B cell (primary cell): Measurements from ENCODE around the gene CFB. TPM values are rescaled to one million over a fixed set of nuclear protein-coding genes. Genes with fewer than 3 reads are reported as not detected.

Experiments used
- ATAC-seq: fragments of 200-7000 bp; cut with Tn5 transposase; one replicate; pipeline ENCODE4 v1.10.0; 2021; ENCODE audit warnings: low read depth, mild to moderate bottlenecking, moderate number of reproducible peaks, moderate library complexity
- CTCF ChIA-PET: fragments of 350-600 bp; sonication (Branson Sonifier 250); formaldehyde crosslinking; loops from one replicate; lab custom pipeline; 2021; ENCODE audit warnings: antibody characterized with exemption, inconsistent platforms; lab: Charles Lee
- POLR2A ChIA-PET: fragments of 350-600 bp; sonication (Branson Sonifier 250); formaldehyde crosslinking; loops from one replicate; lab custom pipeline; 2021; ENCODE audit warnings: antibody characterized with exemption; lab: Charles Lee
- DNase-seq: peaks from one replicate; pipeline ENCODE4 v3.0.0; 2013
- H2AFZ ChIP-seq: 2 replicates; pipeline ENCODE4 v1.6.1; 2012; ENCODE audit warnings: mild to moderate bottlenecking, low read depth, low read length; ENCODE audit not compliant: insufficient read depth, poor library complexity, severe bottlenecking
- H3K27ac ChIP-seq, 2 donors: 1 replicate in 1 of 2; 2 replicates in 1 of 2; pipeline ENCODE4 v1.5.1; 2012 to 2013; ENCODE audit warnings: low read length in 2 of 2, mild to moderate bottlenecking in 2 of 2, moderate library complexity in 1 of 2
- H3K27me3 ChIP-seq, 4 experiments: fragments of 200-600 bp in 1 of 4; sonication (generic) in 1 of 4; replicated peaks in 1 of 4; 1 replicate in 2 of 4; 2 replicates in 2 of 4; pipeline versions ENCODE4 v1.6.1 to v1.7.0; 2013 to 2016; ENCODE audit warnings: low read length in 3 of 4, mild to moderate bottlenecking in 2 of 4, mixed read lengths in 1 of 4, moderate library complexity in 1 of 4; ENCODE audit not compliant: insufficient read depth in 4 of 4, control insufficient read depth in 3 of 4; ENCODE audit errors: control extremely low read depth in 1 of 4
- H3K36me3 ChIP-seq, 2 experiments: replicated peaks in 1 of 2; 1 replicate in 1 of 2; 2 replicates in 1 of 2; pipeline versions ENCODE4 v1.6.1 to v1.7.1; 2013; ENCODE audit warnings: low read length in 1 of 2; ENCODE audit not compliant: insufficient read depth in 2 of 2, control insufficient read depth in 1 of 2; ENCODE audit errors: control extremely low read depth in 1 of 2, extremely low read depth in 1 of 2
- H3K4me1 ChIP-seq, 2 donors: fragments of 200-600 bp in 1 of 2; sonication (generic) in 1 of 2; 1 replicate in 1 of 2; 2 replicates in 1 of 2; pipeline versions ENCODE4 v1.5.1 to v1.6.1; 2013 to 2017; ENCODE audit warnings: low read length in 2 of 2; ENCODE audit not compliant: control insufficient read depth in 2 of 2, insufficient read depth in 2 of 2
- H3K4me2 ChIP-seq: replicated peaks from 2 replicates; pipeline ENCODE3; 2012; ENCODE audit warnings: mild to moderate bottlenecking, low read depth, low read length; ENCODE audit not compliant: poor library complexity, severe bottlenecking
- H3K4me3 ChIP-seq, 5 experiments: fragments of 200-600 bp in 1 of 5; sonication (generic) in 1 of 5; 1 replicate in 3 of 5; 2 replicates in 2 of 5; pipeline versions ENCODE4 v1.5.1 to v1.7.0; 2011 to 2016; ENCODE audit warnings: low read length in 4 of 5, mild to moderate bottlenecking in 4 of 5, low read depth in 2 of 5, control low read depth in 1 of 5, moderate library complexity in 1 of 5; ENCODE audit not compliant: insufficient read depth in 1 of 5; ENCODE audit errors: control extremely low read depth in 1 of 5, extremely low read depth in 1 of 5
- H3K79me2 ChIP-seq: fragments of 200-600 bp; sonication (generic); one replicate; pipeline ENCODE4 v1.6.0; 2016; ENCODE audit warnings: low read length; ENCODE audit not compliant: control insufficient read depth, insufficient read depth
- H3K9ac ChIP-seq: fragments of 200-600 bp; sonication (generic); 2 replicates; pipeline ENCODE4 v1.6.1; 2017; ENCODE audit warnings: mild to moderate bottlenecking, low read length, moderate library complexity
- H3K9me3 ChIP-seq, 3 donors: one replicate each; pipeline versions ENCODE4 v1.6.1 to v1.7.1; 2013; ENCODE audit warnings: low read length in 2 of 3; ENCODE audit not compliant: control insufficient read depth in 2 of 3, insufficient read depth in 1 of 3; ENCODE audit errors: control extremely low read depth in 1 of 3
- H4K20me1 ChIP-seq: 2 replicates; pipeline ENCODE4 v1.6.0; 2012; ENCODE audit warnings: mild to moderate bottlenecking, low read length; ENCODE audit not compliant: insufficient read depth, control insufficient read depth, poor library complexity, severe bottlenecking
- H3K27ac Mint-ChIP-seq: one replicate; pipeline ENCODE4 v1.8.0; 2021; ENCODE audit warnings: mixed read lengths
- H3K27me3 Mint-ChIP-seq: one replicate; pipeline ENCODE4 v1.8.0; 2021; ENCODE audit warnings: mixed read lengths
- H3K4me1 Mint-ChIP-seq: one replicate; pipeline ENCODE4 v1.8.0; 2021; ENCODE audit warnings: mixed read lengths
- H3K4me3 Mint-ChIP-seq: one replicate; pipeline ENCODE4 v1.8.0; 2021; ENCODE audit warnings: mixed read lengths
- H3K9me3 Mint-ChIP-seq: one replicate; pipeline ENCODE4 v1.8.0; 2022; ENCODE audit warnings: mixed read lengths; ENCODE audit not compliant: insufficient read depth
- CTCF ChIP-seq: fragments of 200-600 bp; IDR thresholded peaks from one replicate; pipeline ENCODE4 v1.8.0; 2022; ENCODE audit warnings: antibody characterized with exemption, mild to moderate bottlenecking
- EZH2 ChIP-seq: IDR thresholded peaks from 2 replicates; pipeline ENCODE4 v1.6.1; 2012; ENCODE audit warnings: borderline replicate concordance, low read depth, mild to moderate bottlenecking, moderate library complexity, low read length; ENCODE audit not compliant: insufficient read depth, poor library complexity, severe bottlenecking
- WGBS: methylation state at CpG from one replicate; pipeline ENCODE4 v1.1.5; 2013; ENCODE audit warnings: missing lambda C conversion rate; ENCODE audit not compliant: insufficient coverage; 5-methylcytosine and 5-hydroxymethylcytosine counted together
- intact Hi-C: fragments of 100-400 bp; cut with micrococcal nuclease; formaldehyde crosslinking; loops from one replicate; pipeline ENCODE4 v1.10.0; 2022
- polyA plus RNA-seq: library from polyadenylated mRNA; depleted of rRNA; stranded (reverse); fragments of >200 nt; gene quantifications from 2 replicates; pipeline ENCODE4 v1.2.3, GENCODE V29; 2012
- total RNA-seq, 2 donors: library from RNA; stranded (reverse); fragments of 120-200 nt in 1 of 2; gene quantifications; 1 replicate in 1 of 2; 2 replicates in 1 of 2; pipeline versions ENCODE4 v1.2.3 to v1.2.4, GENCODE V29; 2013 to 2022

CFB gene
- total and polyA plus RNA-seq, 2 donors (not counting 1 experiment from before 2014, with no cell fraction given) = not detected

- no peak for TF ChIP-seq CTCF
- no peak for TF ChIP-seq EZH2
- Histone ChIP-seq H3K9ac (no peak overlapping the region), H3K27me3 (no peaks in the 10 kb centered on the region), H3K4me1 (no peaks in the 10 kb centered on the region), H3K36me3 (no peaks in the 10 kb centered on the region), H3K4me2 (no peak overlapping the region), H2AFZ (no peak overlapping the region), H3K4me3 (no peak overlapping the region), H3K27ac (no peak overlapping the region), H4K20me1 (no peaks in the 10 kb centered on the region), H3K79me2 (no peaks in the 10 kb centered on the region), H3K9me3 (no peaks in the 10 kb centered on the region)
- ATAC-seq (no peak), DNase-seq (no peak)
- Mint-ChIP-seq H3K27me3 (peaks cover 22% of the 10 kb centered on the region), H3K4me1 (peaks cover 1% of the 10 kb centered on the region), H3K27ac (no peak overlapping the region), H3K9me3 (no peaks in the 10 kb centered on the region), H3K4me3 (no peak overlapping the region)
- CTCF ChIA-PET = no interaction called here
- intact Hi-C loops = no loop called here
- POLR2A ChIA-PET = no interaction called here
- WGBS = 85% methylated on average over 10 of the region's 11 CpGs
These were observed 33.9 kb upstream of the CFB start for GRCh38 chr6:31911826-31912585.

- no peaks in the 10 kb centered on the region for H3K4me1 Mint-ChIP-seq
- Histone ChIP-seq H3K79me2 (no peaks in the 10 kb centered on the region), H3K9ac (no peak overlapping the region), H3K36me3 (no peaks in the 10 kb centered on the region), H3K27me3 (no peaks in the 10 kb centered on the region), H3K9me3 (no peaks in the 10 kb centered on the region), H3K4me3 (no peak overlapping the region), H4K20me1 (no peaks in the 10 kb centered on the region), H3K4me1 (no peaks in the 10 kb centered on the region), H3K27ac (no peak overlapping the region), H3K4me2 (no peak overlapping the region), H2AFZ (no peak overlapping the region)
- ATAC-seq = no peak
- H3K4me3 Mint-ChIP-seq = no peak overlapping the region
- H3K27ac Mint-ChIP-seq = no peak overlapping the region
- TF ChIP-seq EZH2 (no peak), CTCF (no peak)
- ChIA-PET CTCF (interaction anchor here (1.3 kb wide), 1 partner anchor 25 kb away, joined by 4 read pairs; no protein-coding TSS in a partner anchor), POLR2A (no interaction called here)
- H3K9me3 Mint-ChIP-seq = no peaks in the 10 kb centered on the region
- H3K27me3 Mint-ChIP-seq = peaks cover 15% of the 10 kb centered on the region
- no peak for DNase-seq
- intact Hi-C loops = no loop called here
These were observed 30.5 kb upstream of the CFB start for GRCh38 chr6:31915351-31915750.
